Vagina (tissue), 2 donors: ENCODE results near the gene EMC8.

Source experiments
- CTCF ChIP-seq, 3 experiments: fragments of 450-650 bp in 2 of 3; fragments of 200-600 bp in 1 of 3; sonication (generic) in 1 of 3; IDR thresholded peaks; one replicate each; pipeline ENCODE4 v1.5.1; 2017 to 2019; ENCODE audit warnings: antibody characterized with exemption in 3 of 3, mild to moderate bottlenecking in 2 of 3, moderate library complexity in 2 of 3
- POLR2A ChIP-seq, 2 donors: fragments of 450-650 bp; IDR thresholded peaks; one replicate each; pipeline ENCODE4 v1.6.1; 2017; ENCODE audit warnings: antibody characterized with exemption in 2 of 2, mild to moderate bottlenecking in 2 of 2, moderate library complexity in 2 of 2
- POLR2AphosphoS5 ChIP-seq, 2 donors: sonication (generic); formaldehyde crosslinking; IDR thresholded peaks; one replicate each; pipeline ENCODE4 v1.9.0; 2017; ENCODE audit warnings: antibody characterized with exemption in 2 of 2, mild to moderate bottlenecking in 2 of 2, low read depth in 1 of 2; ENCODE audit not compliant: insufficient read depth in 1 of 2

GRCh38 chr16:85784813-85785212, 14.5 kb downstream of the EMC8 start:
- TF ChIP-seq CTCF (IDR thresholded peaks at IDR 0.05) (no peak), POLR2A (IDR thresholded peaks at IDR 0.05) (no peak), POLR2AphosphoS5 (IDR thresholded peaks at IDR 0.05; ENCODE audit: insufficient read depth in 1 of 2, low read depth in 1 of 2) (no peak)
